ENCODE measurements around the gene BLZF1.

- TF ChIP-seq CTCF (IDR thresholded peaks at IDR 0.05; ENCODE audit: low read length) (no peak), EZH2 (optimal IDR thresholded peaks at IDR 0.05; ENCODE audit: low read depth, low read length) (no peak)
These were observed 28.0 kb downstream of the BLZF1 start for GRCh38 chr1:169395955-169396354.

Measured in MM.1S (cell line).